Epithelial cell of esophagus (primary cell): ENCODE data around the gene WNK2.

Source experiments
- DNase-seq: peaks from one replicate; pipeline ENCODE4 v3.0.0; 2010; ENCODE audit warnings: low read depth
- H3K4me3 ChIP-seq: 2 replicates; pipeline ENCODE4 v1.5.1; 2011; ENCODE audit warnings: mild to moderate bottlenecking, low read length, control low read depth
- TF ChIP-seq, protein P1 (sequence below): IDR thresholded peaks from 2 replicates; pipeline ENCODE4 v1.5.1; 2011; ENCODE audit warnings: low read depth, mild to moderate bottlenecking, low read length, control low read depth, inconsistent platforms; ENCODE audit not compliant: insufficient read depth; ENCODE audit errors: missing control alignments

WNK2 gene

GRCh38 chr9:93207860-93208734 is 24.2 kb downstream of the WNK2 start:
- TF ChIP-seq, protein P1, sequence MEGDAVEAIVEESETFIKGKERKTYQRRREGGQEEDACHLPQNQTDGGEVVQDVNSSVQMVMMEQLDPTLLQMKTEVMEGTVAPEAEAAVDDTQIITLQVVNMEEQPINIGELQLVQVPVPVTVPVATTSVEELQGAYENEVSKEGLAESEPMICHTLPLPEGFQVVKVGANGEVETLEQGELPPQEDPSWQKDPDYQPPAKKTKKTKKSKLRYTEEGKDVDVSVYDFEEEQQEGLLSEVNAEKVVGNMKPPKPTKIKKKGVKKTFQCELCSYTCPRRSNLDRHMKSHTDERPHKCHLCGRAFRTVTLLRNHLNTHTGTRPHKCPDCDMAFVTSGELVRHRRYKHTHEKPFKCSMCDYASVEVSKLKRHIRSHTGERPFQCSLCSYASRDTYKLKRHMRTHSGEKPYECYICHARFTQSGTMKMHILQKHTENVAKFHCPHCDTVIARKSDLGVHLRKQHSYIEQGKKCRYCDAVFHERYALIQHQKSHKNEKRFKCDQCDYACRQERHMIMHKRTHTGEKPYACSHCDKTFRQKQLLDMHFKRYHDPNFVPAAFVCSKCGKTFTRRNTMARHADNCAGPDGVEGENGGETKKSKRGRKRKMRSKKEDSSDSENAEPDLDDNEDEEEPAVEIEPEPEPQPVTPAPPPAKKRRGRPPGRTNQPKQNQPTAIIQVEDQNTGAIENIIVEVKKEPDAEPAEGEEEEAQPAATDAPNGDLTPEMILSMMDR, result no peak

DNA sequence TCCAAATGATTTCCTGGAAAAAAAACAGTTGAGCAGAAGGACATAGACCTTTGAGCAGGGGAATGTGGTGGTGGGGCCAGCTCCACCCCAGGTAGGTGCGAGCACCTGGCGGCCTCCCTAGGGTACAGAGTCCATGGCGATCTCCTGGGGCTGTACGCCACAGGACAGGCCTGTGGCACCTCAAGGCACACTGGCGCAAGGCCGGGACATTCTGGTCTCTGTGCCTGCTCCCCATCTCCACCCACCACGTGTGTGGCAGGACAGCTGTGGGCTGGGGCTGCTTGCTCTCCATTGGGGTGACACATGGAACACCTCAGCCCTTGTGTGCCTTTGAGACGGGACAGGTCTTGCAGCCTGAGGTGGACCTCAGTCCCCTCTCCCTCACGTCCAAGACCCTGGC is 25.2 kb downstream of the WNK2 start:
- no peak overlapping the region for H3K4me3 ChIP-seq
- no peak for DNase-seq
- TF ChIP-seq, protein P1, result no peak

More at GRCh38 chr9:93207860-93208734, 24.2 kb downstream of the WNK2 start:
- no peak overlapping the region for H3K4me3 ChIP-seq
- no peak for DNase-seq

DNA sequence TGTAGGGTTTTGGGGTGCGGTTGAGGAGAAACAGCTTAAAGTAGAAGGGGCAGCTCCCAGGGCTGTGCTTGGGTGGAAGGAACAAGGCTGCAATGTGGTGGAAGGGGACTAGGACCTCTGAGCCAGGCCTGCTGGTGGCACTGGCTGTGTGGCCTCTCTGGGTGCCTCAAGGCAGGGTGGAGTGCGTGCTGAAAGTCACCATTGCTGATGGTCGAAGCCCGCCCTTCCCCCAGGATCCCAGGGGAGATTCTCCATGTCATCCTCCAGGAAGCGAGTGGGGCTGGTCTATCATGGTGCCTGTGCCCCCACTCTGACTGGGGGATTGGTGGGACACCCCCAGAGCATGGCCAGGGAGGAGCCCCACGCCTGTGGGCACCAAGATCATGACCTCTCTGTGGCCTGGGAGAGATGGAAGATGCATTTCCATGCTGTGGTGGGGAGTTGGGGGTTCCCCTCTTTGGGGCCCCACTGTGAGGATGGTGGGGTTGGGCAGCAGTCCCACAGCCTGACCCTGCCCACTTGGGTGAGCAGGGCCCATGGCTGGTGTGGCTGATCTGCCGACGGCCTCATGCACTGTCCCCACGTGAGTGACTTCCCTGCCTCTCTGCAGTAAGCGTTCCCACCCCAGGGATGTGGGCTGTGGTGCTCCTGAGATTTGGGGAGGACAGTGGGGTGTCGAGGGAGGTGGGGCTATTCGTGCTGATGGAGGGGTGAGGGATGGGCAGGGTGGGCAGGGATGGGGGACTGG is 25.8 kb downstream of the WNK2 start:
- TF ChIP-seq, protein P1, result no peak
- DNase-seq, result no peak
- H3K4me3 ChIP-seq, result no peak overlapping the region

DNA sequence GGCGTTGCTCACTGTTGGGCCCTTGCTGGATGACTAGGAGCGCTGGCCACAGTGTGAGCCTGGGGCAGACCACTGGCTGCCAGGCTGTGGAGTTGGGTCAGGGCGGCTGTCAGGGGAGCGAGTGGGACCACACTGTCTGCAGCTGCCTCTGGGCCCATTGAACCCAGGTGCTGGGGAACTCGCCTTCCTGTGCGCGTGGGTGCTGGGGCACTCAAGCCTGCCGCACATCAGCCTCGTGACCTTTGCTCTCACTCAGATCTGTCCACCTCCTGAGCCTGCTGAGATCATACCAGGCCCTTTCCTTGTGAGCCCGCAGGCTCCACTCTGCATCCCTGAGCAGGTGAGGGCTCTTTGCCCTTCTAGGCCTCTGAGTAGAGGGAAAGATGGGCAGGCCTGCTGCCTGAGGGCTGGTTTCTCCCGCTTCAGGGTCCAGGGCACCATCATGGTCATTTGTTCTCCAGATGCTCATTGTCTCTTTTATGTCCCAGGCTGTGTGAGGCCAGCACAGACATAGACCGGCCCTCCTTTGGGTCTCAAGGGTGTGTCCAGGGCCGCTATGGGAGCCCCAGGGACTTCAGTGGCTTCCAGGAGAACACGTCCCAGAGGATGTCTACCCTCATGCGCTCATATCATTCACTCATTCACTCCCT is 26.5 kb downstream of the WNK2 start:
- DNase-seq, result no peak
- TF ChIP-seq, protein P1, result no peak
- no peak overlapping the region for H3K4me3 ChIP-seq

GRCh38 chr9:93210974-93211653 is 27.2 kb downstream of the WNK2 start:
- TF ChIP-seq, protein P1, result no peak
- H3K4me3 ChIP-seq, result no peak overlapping the region
- no peak for DNase-seq

- TF ChIP-seq, protein P1, result no peak
- H3K4me3 ChIP-seq, result no peak overlapping the region
- DNase-seq, result no peak
These were observed 27.7 kb downstream of the WNK2 start for GRCh38 chr9:93211654-93212001.
